ENCODE data around the gene HLA-DQB2. TPM values are rescaled to one million over a fixed set of nuclear protein-coding genes. Genes with fewer than 3 reads are reported as not detected.

The HLA-DQB2 gene
- total RNA-seq (2014; rRNA removed; shearing (Covaris generic)) = 0.19 TPM in 1 of 2 replicates, not detected in the other

DNA sequence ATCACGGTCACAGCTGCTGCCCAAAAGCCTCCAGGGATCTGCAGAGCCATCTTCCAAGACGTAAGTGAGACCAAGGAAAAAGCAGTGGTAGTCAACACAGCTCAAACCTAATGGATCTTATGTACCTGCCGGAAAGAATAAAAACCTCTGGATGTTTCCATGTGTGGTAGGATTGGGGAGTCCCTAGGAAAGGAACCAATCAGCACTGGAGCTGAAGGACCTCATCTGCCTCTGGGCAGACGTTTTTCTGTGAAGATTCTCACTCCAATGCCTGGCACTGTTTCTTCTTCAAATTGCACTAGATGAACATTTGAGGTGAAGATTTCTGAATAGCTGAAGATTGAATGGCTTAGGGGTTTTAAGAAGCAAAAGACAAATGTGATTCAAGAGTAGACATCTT lies at the start of gene HLA-DQB2:
TSS of gene HLA-DQB2 (minus strand) at position 112 of the 400 bp plus-strand sequence. CDS start at position 50, 62 bp downstream.

GRCh38 chr6:32741031-32741960 lies 22.0 kb downstream of the HLA-DQB2 start, which contains the start of gene HLA-DQA2:
Gene HLA-DQA2 (plus strand): TSS chr6:32741391. CDS start chr6:32741444, 53 bp downstream.

Small RNA genes lying within 50 kb of the gene (small RNA-seq; reads per million reads assigned to genes)
- not detected for gene MIR3135B

Other genes starting within 250 kb of the HLA-DQB2 start
- gene HLA-DRB5, start 233.2 kb downstream of the HLA-DQB2 start, total RNA-seq (2014; rRNA removed; shearing (Covaris generic)) = 40.7 and 40.9 TPM in 2 replicates
- gene HLA-DRB1, start 173.7 kb downstream of the HLA-DQB2 start, total RNA-seq (2014; rRNA removed; shearing (Covaris generic)) = 67.3 and 68.2 TPM in 2 replicates
- 1.9 and 2.0 TPM in 2 replicates for gene HLA-DQA1, start 126.1 kb downstream of the HLA-DQB2 start, total RNA-seq (2014; rRNA removed; shearing (Covaris generic))
- gene HLA-DQB1, start 96.9 kb downstream of the HLA-DQB2 start, total RNA-seq (2014; rRNA removed; shearing (Covaris generic)) = 3.1 and 8.3 TPM in 2 replicates
- 3.1 and 3.8 TPM in 2 replicates for gene HLA-DQA2, start 22.1 kb downstream of the HLA-DQB2 start, total RNA-seq (2014; rRNA removed; shearing (Covaris generic))
- gene HLA-DOB, start 53.5 kb upstream of the HLA-DQB2 start, total RNA-seq (2014; rRNA removed; shearing (Covaris generic)) = 1.7 and 2.0 TPM in 2 replicates
- 55.3 and 58.2 TPM in 2 replicates for gene TAP2, start 75.2 kb upstream of the HLA-DQB2 start, total RNA-seq (2014; rRNA removed; shearing (Covaris generic))
- gene PSMB8, start 80.5 kb upstream of the HLA-DQB2 start, total RNA-seq (2014; rRNA removed; shearing (Covaris generic)) = 57.1 and 59.6 TPM in 2 replicates
- gene TAP1, start 90.2 kb upstream of the HLA-DQB2 start, total RNA-seq (2014; rRNA removed; shearing (Covaris generic)) = 21.4 and 24.1 TPM in 2 replicates
- gene PSMB9, start 90.7 kb upstream of the HLA-DQB2 start, total RNA-seq (2014; rRNA removed; shearing (Covaris generic)) = 23.9 and 29.9 TPM in 2 replicates
- 16.0 and 16.5 TPM in 2 replicates for gene HLA-DMB, start 177.5 kb upstream of the HLA-DQB2 start, total RNA-seq (2014; rRNA removed; shearing (Covaris generic))
- 46.9 and 55.9 TPM in 2 replicates for gene HLA-DMA, start 189.6 kb upstream of the HLA-DQB2 start, total RNA-seq (2014; rRNA removed; shearing (Covaris generic))
- 171 and 216 TPM in 2 replicates for gene BRD2, start 205.1 kb upstream of the HLA-DQB2 start, total RNA-seq (2014; rRNA removed; shearing (Covaris generic))
- 4.1 and 4.3 TPM in 2 replicates for gene HLA-DOA, start 246.1 kb upstream of the HLA-DQB2 start, total RNA-seq (2014; rRNA removed; shearing (Covaris generic))